GM15510 (cell line): ENCODE measurements around the gene SH3RF3.

Experiments
- POLR2A ChIP-seq: IDR thresholded peaks from 3 replicates; pipeline ENCODE4 v1.6.1; 2011; ENCODE audit warnings: borderline replicate concordance; ENCODE audit not compliant: insufficient read length; ENCODE audit errors: extremely low read depth

Gene SH3RF3

DNA sequence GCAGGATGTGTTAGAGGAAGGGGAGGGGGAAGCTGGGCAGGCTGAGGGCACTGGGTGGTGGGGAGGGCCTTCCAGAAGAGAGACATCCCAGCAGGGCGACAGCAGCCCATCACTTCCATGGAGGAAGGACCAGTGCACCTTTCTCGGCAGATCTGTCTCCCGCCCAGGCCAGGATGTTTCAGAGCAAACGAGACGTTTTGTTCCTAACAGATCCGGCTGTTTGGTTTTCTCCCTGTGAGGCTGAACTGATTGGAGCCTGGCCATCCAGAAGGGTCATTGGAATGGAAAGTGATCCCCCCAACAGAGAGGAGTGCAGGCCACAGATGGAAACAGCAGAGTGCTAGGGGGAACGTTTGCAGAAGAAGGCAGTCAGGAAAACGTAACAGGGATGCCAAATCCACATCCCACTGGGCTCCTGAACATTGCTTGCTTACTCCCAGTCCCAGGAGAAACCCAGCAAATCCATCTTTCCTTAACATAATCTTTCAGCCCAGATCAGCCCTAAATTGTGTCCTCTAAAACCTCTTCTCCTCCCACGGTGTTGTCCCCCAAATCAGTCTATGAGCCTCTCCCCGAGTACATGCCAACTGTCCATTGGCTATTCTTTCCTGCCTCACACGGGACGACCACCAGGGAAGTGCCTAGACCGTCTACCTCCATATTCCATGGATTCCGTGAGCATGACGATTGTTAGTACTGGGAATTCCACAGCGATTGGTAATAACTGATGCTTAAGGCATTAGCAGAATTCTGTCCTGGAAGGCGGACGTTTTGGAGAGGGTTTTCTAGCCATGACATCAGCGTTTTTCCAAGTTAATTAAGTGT is 357.9 kb downstream of the SH3RF3 start:
- no peak for TF ChIP-seq POLR2A

DNA sequence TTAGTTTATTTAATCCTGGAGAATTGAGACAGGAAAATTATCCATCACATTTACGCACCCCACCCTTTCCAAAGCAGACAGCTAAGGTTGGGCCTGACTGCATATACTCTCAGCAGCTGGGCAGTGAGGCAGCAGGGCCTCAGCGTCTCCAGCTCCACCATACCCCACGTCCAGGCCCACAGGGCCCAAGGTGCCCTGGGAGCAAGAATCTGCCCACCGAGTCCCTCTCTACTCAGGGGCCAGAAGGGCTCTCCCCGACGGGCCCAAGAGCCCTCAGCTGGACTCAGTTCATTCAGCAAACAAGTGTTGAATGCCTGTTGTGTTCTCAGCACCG is 358.5 kb downstream of the SH3RF3 start:
- TF ChIP-seq POLR2A, result no peak

DNA sequence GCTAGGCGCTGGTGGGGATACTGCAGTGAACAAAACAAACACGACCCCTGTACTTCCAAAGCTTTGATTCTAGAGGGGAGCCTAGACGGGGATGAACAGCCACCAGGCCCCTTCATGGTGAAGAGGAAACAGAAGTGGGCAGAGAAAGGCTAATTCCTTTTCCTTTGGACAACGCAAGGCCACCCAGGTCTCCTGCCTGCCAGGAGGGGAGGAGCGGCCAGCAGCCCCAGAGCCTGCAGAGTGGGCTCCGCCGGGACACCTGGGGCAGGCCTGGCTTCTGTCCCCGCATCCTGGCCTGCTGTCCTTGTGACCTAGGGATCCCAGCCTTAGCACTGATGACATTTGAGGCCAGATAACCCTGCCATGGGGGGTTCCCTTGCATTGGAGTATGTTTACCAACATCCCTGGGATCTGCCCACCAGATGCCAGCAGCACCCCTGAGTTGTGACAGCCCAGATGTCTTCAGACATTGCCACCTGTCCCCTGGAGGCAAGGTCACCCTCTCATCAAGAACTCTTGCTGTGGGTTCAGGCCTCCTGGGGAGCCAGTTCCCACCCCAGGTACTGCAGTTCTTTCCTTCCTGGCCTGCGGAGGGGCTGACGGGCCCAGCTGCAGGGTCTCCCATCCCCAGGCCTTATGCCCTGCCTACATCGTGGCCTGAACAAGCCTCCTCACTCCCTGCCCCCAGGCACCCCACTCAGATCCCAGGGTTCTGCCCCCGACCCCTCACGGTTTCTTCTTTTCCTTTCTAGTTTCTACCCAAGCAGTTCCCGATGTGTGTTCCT is 359.1 kb downstream of the SH3RF3 start:
- TF ChIP-seq POLR2A, result no peak

DNA sequence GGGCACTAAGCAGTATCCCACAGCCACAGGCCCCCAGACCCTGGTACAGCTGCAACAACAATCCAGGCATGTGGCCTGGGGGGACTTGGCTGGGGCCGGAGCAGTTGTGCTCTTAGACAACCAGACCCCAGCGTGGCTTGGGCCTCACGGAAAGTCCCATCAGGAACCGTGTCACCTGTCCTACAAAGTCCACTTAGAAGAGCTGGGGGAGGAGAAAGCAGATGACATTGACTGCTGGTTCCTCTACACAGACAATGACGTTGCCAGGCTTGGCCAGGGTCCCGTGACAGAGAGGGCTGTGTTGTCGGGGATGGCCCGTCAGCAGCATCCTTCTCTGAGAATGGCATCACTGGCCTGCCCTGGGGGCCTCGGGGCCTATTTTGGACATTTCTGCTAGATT is 360.3 kb downstream of the SH3RF3 start:
- no peak for TF ChIP-seq POLR2A

DNA sequence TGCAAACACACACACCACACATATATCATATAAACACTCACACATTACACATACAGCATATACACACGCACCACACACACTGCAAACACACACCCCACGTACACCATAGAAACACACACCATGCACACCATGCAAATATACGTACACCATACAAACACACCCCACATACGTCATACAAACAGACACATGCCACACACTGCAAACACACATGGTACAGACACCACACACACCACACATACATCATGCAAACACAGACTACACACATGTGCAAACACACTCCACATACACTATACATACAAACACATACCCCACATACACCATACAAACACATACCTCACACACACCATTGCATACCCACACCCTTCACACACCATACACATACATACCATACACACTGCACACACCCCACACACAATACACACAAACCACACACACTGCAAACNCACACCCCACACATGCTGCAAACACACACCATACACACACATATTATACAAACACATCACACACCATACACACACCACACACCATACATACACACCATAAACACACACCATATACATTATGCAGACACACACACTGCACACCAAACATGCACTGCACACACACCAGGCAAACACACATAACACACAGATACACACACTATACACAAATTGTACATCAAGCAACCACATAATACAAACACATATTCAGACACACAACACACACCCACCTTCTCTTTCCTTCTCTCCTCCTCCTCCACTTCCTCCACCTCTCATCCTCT is 364.4 kb downstream of the SH3RF3 start:
- TF ChIP-seq POLR2A, result no peak

DNA sequence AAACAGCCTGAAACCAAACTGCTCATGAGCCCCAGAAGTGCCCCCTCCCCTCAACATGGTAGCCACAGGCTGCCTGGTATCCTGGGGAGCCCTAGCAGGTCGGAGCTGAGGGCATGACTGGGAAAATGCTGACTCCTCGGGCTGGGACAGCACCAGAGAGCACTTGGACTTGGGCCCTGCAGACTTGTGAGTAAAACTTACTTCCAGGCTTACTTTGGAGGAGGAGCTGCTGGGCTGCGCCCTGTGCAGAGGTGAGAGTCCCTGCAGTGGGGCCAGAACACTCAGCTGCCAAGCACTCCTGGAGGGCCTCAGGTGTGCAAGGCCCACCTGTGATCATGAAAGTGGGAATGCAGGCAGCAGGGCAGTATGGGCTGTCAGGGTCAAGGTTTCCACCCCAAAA is 365.3 kb downstream of the SH3RF3 start:
- no peak for TF ChIP-seq POLR2A

DNA sequence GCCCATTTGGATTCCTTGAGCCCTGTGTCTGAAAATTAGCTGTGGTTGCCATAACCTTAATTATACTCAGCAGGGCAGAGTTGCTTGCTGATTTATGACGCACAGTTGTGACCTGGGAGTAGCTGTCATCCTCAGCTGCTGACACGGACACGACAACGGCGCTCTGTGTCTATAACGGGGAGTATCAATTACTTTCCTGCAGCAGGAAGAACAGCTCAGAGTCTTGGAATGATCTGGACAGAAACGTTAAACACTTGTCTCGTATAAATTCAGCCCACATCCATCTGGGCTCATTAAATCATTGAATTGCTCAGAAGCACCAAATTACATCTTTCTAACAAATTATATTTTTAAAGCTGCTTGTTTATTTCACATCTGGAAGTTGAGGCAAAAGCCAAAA is 368.5 kb downstream of the SH3RF3 start:
- no peak for TF ChIP-seq POLR2A

DNA sequence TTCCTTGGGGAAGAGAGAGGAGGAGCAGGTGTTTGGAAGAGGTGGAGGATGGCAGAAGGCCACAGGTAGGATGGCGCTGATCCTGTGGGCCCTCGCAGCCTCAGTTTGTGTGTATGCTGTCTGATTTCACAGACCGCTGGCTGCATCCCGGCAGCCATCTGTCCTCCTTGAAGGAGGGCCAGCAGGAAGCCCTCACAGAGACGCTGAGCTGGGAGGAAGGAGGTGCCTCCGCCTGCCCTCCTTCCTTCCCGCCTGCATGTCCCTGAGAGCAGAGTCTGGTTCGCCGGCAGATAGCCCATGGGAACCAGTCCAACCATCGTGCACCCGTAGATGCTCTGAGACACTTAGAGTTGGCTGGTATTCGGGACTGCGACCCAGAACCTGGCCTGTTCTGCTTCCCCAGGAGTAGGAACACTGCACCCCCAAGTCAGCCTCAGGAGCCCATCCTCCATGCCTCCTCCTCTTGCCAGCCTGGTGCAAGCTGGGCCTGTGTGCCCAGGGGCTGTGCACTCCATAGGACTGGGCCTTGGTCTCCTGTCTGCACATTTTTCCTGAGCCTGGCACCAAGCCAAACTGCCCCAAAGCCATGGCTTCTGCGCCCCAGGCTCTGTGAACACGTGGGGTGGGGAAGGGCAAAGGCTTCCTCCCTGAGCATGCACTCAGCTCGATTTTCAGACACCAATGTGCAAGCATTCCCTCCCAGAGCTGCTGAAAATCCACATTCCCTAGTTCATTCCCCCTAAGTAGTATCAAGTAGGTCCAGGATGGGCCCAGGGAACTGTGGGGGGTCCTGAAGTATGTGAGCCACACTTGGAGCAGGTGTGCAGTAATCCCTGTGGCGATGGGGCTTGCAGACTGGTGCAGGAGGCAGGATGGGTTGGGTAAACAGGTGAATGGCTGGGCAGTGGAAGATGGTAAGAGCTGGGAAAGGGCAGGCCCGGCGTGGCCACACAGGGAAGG is 369.2 kb downstream of the SH3RF3 start:
- no peak for TF ChIP-seq POLR2A

DNA sequence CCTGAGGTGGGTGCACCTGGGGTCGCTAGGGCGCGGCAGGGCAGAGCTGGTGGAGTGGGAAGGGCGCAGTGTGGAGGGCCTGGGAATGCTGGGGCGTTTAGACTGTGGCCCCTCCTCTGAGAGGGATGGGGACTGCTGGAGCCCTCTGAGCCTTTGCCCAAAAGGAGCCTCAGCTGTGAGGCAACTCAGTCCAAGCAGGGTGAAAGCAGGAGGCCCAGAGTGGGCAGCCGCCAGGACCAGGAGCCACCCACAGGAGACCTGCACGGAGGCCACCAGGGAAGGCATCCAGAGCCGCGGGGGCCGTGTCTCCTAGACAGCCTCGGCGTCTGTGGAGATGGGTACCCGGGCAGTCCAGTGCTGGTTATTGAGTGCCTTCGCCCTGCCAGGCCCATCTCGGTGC is 369.9 kb downstream of the SH3RF3 start:
- TF ChIP-seq POLR2A, result no peak

DNA sequence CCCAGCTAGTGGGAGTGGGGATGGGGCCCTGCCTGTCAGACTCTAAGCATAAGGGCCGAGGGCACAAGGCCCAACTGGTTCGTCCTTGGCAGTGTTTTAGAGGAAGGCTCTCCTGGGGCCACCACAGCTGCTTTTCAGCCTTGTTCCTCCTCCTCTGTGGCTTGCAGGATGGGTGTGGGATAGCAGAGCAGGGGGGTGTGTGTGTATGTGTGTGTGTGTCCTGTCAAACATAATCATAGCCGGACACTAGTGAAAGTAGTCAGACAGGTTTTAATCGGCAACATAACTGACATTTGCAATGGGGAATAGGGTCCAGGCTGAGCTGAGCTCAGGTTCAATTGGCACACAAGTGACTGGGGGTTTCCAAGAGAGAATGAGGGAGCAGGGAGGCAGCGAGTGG is 370.6 kb downstream of the SH3RF3 start:
- TF ChIP-seq POLR2A, result no peak

DNA sequence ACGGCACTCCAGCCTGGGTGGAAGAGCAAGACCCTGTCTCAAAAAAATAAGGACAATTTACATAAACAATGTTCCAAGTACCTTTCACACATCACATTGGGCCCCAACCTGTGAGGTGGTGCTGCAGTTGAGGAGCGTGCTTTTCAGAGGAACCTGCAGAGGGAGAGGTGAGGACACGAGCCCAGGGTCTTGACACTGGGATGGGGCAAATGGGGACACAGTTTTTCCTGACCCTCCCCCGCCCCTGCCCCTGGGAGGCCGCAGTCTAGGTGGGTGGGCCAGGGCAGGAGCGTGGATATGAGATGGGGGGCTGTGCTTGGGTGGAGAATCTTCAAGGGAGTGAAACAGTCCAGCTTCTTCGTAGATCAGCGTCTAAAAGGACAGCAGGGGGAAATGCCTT is 371.9 kb downstream of the SH3RF3 start:
- no peak for TF ChIP-seq POLR2A

DNA sequence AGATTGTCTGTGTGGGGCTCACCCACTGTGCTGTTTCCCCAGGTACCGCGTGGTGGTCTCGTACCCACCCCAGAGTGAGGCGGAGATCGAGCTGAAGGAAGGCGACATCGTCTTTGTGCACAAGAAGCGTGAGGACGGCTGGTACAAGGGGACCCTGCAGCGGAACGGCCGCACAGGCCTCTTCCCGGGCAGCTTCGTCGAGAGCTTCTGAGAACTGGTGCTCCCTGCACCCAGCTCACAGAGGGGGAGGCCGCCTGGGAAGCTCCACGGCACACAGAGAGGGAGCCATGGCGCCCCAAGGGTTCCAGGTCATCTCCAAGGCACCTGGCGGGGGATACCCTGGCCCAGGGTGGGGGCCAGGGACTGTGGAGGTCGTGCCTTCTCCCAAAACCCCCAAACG is 372.5 kb downstream of the SH3RF3 start:
- no peak for TF ChIP-seq POLR2A

DNA sequence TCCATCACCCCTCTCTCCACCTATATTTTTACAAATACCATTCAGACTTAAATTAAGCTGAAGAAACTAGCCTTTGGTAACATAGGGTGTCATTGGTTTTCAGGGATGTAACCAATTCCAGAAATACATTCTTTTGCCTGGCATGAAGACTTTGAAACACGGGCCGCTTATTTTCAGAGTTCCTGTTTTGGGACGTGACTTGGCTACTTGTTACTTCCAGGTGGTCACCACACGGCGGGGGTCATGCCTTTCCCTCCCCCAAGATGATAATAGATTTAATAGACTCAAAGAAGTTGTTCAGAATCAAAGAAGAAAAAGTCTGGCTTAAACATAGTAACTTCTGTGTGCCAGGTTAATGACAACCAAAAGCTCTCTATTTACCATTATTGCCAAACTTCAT is 374.2 kb downstream of the SH3RF3 start:
- TF ChIP-seq POLR2A, result no peak

DNA sequence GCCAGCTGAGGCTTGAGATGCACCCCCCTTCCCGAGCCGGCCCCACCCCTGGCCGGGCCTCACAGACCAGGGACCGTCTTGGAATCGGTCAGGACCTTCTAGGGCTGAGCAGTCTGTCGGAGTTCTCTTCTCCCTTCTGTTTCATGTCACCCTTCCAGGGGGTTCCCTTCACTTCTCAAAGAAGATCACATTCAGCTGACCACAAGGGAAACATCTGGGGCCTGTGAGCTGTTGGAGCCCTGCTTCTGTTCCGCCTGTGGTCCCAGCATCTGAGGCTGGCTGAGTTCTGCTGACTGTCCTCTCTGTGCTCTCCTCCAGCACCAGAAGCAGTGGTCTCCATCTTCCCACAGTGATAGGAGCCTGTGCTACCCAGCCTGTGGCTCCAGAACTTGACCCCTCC is 378.2 kb downstream of the SH3RF3 start:
- TF ChIP-seq POLR2A, result no peak
